Measurements from ENCODE around the gene NTRK2. TPM values are rescaled to one million over a fixed set of nuclear protein-coding genes. Genes with fewer than 3 reads are reported as not detected.

NTRK2 gene
- total RNA-seq, 1 experiment from 2014 or later: not detected

DNA sequence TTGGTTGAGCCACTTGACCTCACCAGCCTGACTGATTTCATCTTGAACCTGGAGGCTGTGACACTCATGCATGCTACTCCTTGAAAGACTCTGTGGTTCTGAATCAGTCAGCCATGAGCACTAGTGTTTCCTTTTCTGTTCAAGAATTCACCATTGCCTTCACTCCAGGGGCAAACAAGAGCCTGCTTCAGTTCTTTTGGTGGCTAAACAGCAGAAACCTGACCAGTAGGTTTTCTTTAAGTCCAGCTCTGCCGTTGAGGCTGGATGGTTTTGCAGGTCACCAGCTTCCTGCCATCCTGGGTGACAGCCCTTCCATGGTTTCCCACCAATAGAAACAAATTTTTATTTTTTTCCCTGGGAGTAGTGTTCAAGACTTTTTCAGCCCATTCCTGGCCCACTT is 10.0 kb downstream of the NTRK2 start (continued):
- TF ChIP-seq, protein P1, sequence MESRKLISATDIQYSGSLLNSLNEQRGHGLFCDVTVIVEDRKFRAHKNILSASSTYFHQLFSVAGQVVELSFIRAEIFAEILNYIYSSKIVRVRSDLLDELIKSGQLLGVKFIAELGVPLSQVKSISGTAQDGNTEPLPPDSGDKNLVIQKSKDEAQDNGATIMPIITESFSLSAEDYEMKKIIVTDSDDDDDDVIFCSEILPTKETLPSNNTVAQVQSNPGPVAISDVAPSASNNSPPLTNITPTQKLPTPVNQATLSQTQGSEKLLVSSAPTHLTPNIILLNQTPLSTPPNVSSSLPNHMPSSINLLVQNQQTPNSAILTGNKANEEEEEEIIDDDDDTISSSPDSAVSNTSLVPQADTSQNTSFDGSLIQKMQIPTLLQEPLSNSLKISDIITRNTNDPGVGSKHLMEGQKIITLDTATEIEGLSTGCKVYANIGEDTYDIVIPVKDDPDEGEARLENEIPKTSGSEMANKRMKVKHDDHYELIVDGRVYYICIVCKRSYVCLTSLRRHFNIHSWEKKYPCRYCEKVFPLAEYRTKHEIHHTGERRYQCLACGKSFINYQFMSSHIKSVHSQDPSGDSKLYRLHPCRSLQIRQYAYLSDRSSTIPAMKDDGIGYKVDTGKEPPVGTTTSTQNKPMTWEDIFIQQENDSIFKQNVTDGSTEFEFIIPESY (IDR thresholded peaks at IDR 0.05; ENCODE audit: extremely low read depth, insufficient replicate concordance, low read length): no peak
- TF ChIP-seq EZH2 (IDR thresholded peaks at IDR 0.05): no peak

DNA sequence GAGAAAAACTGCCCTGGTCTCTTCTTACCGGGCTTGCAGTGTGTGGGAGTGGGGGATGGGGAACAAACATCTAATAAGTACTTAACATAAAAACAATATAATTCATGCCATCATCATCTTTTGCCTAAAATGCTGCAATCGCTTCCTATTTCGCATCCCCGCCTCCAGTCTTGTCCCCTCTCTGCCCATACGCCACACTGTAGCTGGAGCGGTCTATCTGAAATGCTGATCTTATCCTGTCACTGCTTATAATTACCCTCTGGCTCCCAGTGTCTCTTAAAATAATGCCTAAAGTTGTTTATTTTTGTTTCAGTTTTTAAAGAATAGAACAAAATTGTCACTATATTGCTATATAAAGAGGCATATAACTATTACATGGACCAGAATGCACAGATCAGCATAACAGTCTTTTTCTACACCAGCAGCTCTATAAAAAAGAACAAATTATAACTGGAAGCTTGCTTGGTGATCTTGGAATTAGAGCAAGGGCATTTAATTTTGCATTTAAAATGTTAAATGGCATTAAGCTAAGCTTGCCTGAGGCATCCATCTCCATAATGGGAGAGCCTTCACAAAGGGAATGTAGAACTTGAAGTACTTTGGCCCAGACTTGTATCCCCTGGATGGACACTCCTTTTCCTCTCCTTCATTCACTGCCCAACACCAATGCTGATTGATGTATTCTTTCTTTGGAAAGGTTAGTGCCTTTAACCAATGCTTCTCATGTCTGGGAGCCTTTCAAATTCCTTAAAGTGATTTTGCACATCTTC is 12.2 kb downstream of the NTRK2 start:
- Histone ChIP-seq H3K79me2 (ENCODE audit: insufficient read depth, low read length) (no peaks in the 10 kb centered on the region), H3K9me2 (ENCODE audit: insufficient read depth) (no peaks in the 10 kb centered on the region), H3K36me3 (ENCODE audit: control insufficient read depth in 1 of 2, insufficient read depth in 2 of 2, low read length in 2 of 2) (no peaks in the 10 kb centered on the region), H3K4me3 (replicated peaks in 1 of 2; ENCODE audit: low read depth in 1 of 2, low read length in 2 of 2) (no peak overlapping the region), H3K4me1 (ENCODE audit: control insufficient read depth in 1 of 2, insufficient read depth in 2 of 2, low read length in 2 of 2) (no peaks in the 10 kb centered on the region), H3K27ac (ENCODE audit: low read depth, low read length) (no peak overlapping the region), H4K20me1 (ENCODE audit: insufficient read depth) (no peaks in the 10 kb centered on the region), H3K27me3 (ENCODE audit: insufficient read depth, low read length) (peaks cover 3% of the 10 kb centered on the region; the same call in 1 of the 2 replicates), H3K9ac (ENCODE audit: low read length) (no peak overlapping the region), H3K9me3 (ENCODE audit: control insufficient read depth in 1 of 2, insufficient read depth in 1 of 2, low read depth in 1 of 2, low read length in 2 of 2) (no peaks in the 10 kb centered on the region), H2AFZ (ENCODE audit: low read depth, low read length, poor library complexity, severe bottlenecking) (no peak overlapping the region), H3K4me2 (ENCODE audit: low read length) (no peak overlapping the region)
- intact Hi-C loops (cut with micrococcal nuclease): no loop called here
- ChIA-PET CTCF (no interaction called here), RAD21 (ENCODE audit: low non-redundant PET in 1 of 2, low total read pairs in 2 of 2, uncharacterized antibody in 2 of 2, unreplicated experiment in 2 of 2) (no interaction called here), POLR2A (no interaction called here)
- no peak for TF ChIP-seq POLR2AphosphoS5 (IDR thresholded peaks at IDR 0.05; ENCODE audit: low read depth, low read length)
- no peak for TF ChIP-seq YY1 (IDR thresholded peaks at IDR 0.05; ENCODE audit: extremely low read depth, insufficient replicate concordance, low read depth, low read length)
- TF ChIP-seq, protein P2, sequence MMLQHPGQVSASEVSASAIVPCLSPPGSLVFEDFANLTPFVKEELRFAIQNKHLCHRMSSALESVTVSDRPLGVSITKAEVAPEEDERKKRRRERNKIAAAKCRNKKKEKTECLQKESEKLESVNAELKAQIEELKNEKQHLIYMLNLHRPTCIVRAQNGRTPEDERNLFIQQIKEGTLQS (IDR thresholded peaks at IDR 0.05): no peak
- TF ChIP-seq JUND (IDR thresholded peaks at IDR 0.05): no peak
- no TSS peak for BruUV-seq (replicated peaks)
- ATAC-seq (no peak), DNase-seq (ENCODE audit: low read depth, low spot score) (no peak)

Measured in HCT116 (cell line).